ENCODE data around the gene TSGA10IP.
A peak's percentile ranks its signal among the peaks of the same experiment; 100 is the strongest.

Gene TSGA10IP

DNA sequence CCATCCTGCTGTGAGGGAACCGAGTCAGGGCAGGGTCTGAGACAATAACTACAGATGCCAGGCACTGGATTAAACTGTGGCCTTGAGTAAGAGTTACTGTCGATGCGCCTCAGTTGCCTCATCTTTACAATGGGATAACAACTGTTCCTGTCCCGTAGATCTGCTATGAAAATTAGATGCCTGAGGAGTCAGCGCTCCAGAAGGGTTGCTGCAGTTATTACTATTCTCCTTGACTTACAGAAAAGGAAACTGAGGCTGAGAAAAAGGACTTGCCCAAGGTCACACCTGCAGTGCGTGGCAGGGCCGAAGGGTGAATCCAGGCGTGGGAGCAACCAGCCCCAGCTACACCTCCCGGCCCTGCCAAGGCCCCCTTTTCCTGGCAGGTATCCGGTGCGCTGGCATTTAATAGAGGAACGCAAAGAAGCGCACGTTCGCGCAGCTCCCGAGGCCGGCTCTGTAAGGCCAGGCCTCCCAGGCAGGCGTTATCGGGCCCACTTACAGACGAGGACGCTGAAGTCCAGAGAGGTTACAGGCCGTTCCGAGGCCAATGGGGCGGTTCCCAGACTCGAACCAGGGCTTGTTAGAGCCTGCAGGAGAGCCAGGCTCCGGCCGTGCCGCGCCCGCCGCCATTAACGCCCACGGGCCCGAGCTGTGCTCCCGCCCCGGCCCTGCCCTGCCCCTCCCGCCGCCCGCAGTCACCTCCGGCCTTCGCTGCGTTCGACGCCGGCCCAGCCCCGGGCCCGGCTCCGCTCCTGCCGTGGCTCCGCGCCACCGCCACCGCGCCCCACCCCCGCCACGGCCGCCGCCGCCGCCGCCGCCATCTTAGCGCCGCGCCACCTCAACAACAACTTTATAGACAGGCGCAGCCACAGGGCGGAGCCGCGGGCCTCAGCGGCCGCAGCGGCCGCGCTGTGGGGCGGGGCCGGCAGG, 26.8 kb upstream of the TSGA10IP start, which contains the start of gene C11orf68:
TSS of gene C11orf68 (minus strand) at position 852 of the 930 bp plus-strand sequence. CDS start at position 821, 31 bp downstream.
- no peak for DNase-seq

DNA sequence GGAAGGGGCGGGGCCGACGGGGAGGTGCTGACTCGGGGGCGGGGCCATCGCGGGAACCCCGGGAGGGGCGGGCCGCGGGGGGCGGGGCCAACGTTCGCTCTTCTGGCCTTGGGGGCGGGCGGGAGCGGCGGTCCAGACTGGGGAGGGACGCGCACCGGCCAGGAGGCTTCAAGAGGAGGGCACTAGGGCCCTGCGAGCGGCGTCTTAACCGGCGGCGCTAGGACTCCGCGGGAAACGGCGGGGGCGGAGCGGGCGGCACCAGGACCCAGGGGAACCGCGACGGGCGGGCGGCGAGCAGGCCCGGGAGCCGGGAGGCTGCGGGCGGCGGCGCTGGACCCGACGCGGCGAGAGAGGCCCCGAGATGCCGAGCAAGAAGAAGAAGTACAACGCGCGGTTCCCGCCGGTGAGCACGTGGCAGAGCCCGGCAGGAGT, 26.1 kb upstream of the TSGA10IP start, which contains the start of gene DRAP1:
TSS of gene DRAP1 (plus strand) at position 286 of the 432 bp plus-strand sequence. CDS start at position 362, 76 bp downstream.
- DNase-seq = peak; percentile 96

GRCh38 chr11:65919573-65920371, 25.5 kb upstream of the TSGA10IP start:
- DNase-seq = no peak

DNA sequence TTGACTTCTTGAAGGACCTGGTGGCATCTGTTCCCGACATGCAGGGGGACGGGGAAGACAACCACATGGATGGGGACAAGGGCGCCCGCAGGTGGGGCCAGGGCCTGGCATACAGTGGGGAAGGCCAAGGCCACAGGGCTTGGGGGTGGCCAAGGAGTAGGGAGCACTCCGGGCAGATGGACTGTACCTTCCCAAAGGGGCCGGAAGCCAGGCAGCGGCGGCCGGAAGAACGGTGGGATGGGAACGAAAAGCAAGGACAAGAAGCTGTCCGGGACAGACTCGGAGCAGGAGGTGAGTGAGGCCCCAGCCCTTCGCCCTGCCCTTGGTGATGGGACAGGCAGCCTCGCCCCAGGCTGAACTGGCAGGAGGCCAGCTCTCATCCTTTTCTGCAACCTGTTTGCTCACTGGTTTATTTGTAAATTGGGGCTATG, 24.9 kb upstream of the TSGA10IP start:
- no peak for DNase-seq

GRCh38 chr11:65921033-65921555, 24.2 kb upstream of the TSGA10IP start:
- DNase-seq = no peak

DNA sequence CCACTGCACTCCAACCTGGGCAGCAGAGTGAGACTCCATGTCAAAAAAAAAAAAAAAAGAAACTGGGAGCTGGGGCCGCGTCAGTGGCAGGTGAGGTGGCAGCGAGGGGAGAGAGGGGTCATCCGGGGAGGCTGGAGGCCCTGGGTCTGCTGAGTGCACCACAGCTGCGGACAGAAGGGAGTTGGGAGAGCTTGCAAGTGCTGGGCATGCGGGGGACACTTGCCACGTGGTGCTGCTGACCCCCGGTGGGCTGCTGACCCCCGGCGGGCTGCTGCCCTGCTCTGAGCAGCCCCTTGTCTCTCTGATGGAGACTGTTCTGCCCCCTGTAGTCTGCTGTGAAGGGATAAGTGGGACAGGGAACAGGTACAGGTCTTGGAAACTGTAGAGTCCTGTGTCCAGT, 23.4 kb upstream of the TSGA10IP start:
- no peak for DNase-seq

DNA sequence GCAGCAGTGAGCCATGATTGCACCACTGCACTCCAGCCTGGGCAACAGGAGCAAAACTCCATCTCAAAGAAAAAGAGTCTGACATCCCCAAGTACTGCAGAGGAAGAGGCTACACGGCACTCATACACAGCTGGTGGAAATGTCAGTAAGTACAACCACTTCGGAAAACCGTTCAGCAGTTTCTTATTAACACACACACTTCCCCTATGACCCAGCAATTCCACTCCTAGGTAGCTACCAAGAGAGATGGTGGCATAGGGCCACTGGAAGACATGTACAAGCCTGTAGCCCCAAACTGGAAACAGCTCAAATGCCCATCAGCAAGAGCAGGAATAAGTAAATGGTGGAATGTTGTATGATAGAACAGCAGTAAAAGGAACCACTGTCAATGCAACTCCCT, 22.7 kb upstream of the TSGA10IP start:
- no peak for DNase-seq

DNA sequence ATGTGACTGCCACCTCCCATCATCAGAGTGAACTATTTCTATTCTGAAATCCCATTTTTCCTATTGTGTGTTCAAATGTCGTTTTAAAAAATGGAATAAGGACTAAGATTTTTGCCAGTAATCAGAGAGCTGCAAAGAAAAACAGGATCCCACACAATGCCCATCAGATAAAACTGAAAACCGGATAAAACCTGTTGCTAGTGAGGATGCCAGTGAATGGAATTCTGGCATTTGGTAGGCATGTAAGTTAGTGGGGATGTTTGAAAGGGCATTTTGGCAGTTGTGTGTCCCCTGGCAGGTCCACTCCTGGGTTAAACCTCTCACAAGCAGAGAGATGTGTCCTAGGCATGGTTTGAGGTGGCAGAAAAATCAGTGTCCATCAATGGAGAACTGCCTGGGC, 19.9 kb upstream of the TSGA10IP start:
- no peak for DNase-seq

DNA sequence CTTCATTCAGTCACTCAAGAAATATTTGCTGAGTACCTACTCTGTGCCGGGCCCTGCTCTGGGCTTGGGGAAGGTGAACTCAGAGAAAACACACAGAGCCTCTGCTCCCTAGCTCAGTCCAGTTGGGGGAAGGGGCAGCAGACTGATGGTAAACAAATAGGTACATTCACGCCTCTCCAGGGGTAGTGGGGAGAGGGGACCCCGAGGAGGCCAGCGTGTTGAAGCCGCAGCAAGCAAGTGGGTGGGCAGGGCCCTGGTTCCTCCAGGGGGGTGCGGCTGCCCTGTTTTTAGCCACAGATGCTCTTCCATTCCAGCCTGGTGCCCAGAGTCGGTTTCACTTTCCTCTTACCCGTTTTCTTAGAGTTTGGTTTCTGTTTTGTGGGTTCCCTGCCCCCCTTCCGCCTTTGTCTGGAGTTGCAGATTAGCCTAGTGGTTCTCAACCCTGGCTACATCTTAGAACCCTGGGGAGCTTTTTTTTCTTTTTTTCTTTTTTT, 17.3 kb upstream of the TSGA10IP start:
- DNase-seq = no peak

DNA sequence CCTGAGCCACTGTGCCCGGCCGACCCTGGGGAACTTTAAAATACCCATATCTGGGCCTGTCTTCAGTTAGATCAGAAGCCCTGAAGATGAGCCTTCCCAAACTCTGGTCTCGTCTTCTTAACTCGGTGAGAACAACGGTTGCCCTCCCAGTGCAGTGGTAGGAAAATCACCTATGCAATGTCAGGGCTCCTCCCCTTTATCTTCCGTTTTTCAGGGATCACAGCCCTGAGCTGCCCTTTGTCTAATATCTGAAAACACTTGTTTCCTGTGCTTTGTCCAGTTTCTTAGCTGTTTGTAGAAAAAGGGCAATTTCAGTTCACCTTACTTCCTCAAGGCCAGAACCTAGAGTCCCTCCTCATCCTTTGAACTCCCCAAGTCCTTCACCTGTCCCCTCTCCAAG, 16.6 kb upstream of the TSGA10IP start:
- DNase-seq = no peak

DNA sequence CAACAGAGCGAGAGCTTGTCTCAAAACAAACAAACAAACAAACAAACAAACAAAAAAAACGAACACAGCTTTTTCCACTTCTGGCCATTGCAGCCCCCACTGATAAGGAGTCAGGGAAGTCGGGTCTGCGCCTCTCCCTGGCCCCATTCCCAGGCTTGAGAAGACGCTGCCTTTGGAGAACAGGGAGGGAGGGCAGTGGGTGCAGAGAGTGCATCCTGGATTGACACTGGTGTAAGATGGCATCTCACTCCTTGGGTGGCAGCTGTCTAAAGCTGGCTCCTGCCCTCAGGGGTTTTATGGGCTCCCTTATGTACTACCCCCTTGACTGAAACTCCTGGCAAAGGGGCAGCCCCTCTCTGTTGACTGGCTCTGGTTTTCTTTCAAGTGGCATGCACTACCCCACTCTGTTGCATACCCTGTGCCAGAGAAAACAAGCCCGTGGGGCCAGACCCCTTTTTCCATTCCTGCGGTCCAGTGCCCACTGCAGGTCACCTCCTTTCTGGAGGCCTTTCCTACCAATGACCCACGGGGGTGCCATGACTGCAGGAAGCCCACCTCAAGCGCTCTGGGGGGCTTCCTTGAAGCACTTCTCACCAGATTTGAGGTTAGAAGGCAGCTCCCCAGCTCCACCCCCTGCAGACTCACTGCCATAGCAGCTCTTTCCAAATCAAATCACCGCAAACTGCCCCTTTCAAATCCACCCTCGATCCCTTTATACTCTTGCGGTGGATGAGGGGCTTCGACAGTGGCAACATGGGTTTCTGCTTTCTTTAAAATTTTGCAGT, 13.3 kb upstream of the TSGA10IP start:
- no peak for DNase-seq

- no peak for DNase-seq
Observed at GRCh38 chr11:65932558-65932919, 12.7 kb upstream of the TSGA10IP start.

GRCh38 chr11:65934014-65934413, 11.3 kb upstream of the TSGA10IP start:
- no peak for DNase-seq

DNA sequence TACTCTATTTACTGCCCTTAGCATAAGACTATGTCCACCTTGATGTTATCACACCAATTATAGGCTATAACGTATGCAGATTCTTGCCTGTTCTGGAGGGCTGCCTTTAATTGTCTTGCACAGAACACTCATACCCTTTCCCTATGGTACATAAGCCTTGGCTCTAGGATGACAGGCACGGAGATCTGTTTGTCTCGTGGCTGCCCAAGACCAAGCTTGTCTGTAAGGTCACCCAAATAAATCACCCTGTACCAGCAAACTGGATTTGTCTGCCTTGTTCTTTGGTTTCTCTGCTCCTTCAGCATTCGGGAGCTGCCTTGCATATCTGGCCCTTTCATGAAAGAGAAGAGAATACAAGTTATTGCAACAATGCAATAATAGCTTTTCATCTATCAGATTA, 7.5 kb upstream of the TSGA10IP start:
- DNase-seq = no peak

GRCh38 chr11:65941720-65942310, 3.5 kb upstream of the TSGA10IP start:
- no peak for DNase-seq

DNA sequence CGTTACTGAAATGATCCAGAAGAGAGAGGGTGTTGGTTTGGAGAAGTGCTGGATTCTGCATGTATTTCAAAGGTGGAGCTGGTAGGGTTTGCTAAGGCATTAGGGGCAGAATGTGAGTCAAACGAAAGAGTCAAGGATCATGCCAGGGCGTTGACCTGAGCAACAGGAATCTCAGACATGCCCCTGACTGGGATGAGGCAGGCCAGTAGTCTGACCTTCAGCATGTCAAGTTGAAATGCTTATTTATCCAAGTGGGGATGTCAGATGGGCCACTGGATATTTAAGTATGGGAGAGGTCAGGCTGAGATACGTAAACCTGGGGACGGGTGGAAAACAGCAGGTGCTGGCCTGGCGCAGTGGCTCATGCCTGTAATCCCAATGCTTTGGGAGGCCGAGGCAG, 2.7 kb upstream of the TSGA10IP start:
- DNase-seq = no peak

GRCh38 chr11:65944191-65944590, 1.1 kb upstream of the TSGA10IP start:
- no peak for DNase-seq

- no peak for DNase-seq
Observed at GRCh38 chr11:65944767-65945166, 513 bp upstream of the TSGA10IP start.

- no peak for DNase-seq
Observed at GRCh38 chr11:65945941-65946558, 770 bp downstream of the TSGA10IP start.

DNA sequence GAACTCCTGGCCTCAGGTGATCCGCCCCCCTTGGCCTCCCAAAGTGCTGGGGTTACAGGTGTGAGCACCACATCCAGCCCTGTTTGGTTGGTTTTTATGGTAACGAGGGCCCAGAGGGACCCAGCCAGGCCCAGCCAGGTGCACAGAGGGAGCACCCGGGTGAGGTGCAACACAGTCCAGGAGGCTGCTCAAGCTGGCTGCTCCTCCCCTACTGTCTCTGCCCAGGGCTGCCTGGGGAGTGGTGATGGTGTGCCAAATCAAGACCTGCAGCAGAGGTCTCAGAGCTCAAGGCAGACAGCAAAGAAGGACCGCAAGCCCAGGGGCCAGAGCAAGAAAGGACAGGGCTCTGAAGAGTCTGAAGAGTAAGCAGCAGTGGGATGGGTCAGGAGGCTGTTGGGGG, 1.4 kb downstream of the TSGA10IP start:
- DNase-seq = no peak

- no peak for DNase-seq
Observed at GRCh38 chr11:65947133-65947532, 1.9 kb downstream of the TSGA10IP start.

Measured in NCI-H1048 (cell line).